Kidney glomerular epithelial cell (primary cell): ENCODE measurements around the gene PEMT.
"Not testable (repeated sequence)": the region's sequence is repeated elsewhere in the genome, so short reads cannot be mapped to it uniquely, and the experiment has no call there.

Source experiments
- DNase-seq: peaks from one replicate; lab custom pipeline; 2025; lab: John Stamatoyannopoulos, UW

Gene PEMT, protein sequence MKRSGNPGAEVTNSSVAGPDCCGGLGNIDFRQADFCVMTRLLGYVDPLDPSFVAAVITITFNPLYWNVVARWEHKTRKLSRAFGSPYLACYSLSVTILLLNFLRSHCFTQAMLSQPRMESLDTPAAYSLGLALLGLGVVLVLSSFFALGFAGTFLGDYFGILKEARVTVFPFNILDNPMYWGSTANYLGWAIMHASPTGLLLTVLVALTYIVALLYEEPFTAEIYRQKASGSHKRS

DNA sequence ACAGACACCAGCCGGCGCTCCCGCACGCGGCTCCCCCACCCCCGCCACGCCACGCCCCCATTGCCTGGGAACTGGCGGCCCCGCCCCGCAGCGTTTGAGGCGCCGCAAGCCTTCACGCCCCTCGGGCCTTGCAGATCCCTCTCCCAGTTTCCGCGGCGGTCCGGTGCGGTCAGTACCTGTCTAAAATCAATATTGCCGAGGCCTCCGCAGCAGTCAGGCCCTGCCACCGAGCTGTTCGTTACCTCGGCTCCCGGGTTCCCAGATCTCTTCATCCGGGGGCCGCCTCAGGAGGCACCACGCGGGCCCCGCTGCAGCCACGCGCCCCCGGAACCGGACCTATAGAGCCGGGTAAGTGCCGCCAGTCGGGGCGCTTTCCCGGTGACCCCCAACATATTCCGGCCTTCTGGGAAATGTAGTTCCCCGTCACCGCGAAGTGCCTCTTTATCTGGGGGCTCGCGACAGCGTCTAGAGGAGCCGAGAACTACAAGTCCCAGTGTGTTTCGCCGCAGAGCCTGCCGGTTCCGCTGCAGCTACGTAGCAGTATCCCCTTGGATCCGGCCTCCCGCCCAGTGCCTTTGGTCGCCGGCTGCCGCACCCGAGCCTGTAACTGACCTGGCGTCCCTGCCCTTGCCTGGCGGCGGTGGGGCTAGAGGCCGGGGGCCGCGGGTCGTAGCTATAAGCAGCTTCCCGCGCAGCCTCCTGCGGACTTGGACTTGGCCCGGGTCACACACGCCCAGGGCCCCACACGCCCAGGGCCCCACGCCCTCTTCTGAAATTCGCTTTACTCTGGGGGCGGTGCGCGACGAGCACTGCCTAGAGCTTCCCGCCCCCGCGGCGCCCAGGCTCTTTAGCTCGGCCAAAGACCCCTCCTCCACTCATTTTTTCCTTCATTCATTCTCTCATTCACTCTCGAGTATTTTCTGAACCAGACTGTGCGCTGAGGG lies at the start of gene PEMT:
Gene PEMT, minus strand, starts transcription at position 354 of the 944 bp plus-strand sequence. Its CDS starts 82 bp downstream, at position 272.
- DNase-seq = peak; percentile 84

DNA sequence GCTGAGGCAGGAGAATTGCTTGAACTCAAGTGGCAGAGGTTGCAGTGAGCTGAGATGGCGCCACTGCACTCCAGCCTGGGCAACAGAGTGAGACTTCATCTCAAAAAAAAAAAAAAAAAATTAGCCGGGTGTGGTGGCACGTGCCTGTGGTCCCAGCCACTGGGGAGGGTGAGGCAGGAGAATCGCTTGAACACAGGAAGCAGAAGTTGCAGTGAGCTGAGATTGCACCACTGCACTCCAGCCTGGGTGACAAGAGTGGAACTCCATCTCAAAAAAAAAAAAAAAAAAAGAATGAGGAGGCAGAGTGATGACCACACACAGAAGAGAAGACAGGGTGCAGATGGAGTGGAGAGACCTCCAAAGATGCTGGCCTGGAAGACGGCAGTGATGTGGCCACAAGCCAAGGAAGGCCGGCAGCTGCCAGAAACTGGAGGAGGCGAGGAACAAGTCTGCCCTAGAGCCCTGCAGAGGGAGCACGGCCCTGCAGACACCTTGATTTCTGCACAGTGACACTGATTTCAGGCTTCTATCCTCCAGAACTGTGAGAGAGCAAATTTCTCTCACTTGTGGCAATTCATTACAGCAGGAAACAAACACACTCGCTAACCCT lies 48.3 kb upstream of the PEMT start:
- not testable (repeated sequence) for DNase-seq

DNA sequence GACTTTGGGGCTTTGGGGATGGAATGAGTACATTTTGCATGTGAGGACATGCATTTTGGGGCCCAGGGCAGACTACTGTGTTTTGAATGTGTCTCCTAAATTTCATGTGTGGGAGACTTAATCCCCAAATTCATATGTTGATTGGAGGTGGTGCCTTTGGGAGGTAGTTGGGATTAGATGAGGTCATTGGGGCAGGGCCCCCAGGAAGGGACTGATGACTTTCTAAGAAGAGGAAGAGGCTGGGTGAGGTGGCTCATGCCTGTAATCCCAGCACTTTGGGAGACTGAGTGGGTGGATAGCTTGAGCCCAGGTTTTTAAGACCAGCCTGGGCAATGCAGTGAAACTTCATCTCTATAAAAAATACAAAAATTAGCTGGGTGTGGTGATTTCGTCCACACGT lies 47.0 kb upstream of the PEMT start:
- no peak for DNase-seq

DNA sequence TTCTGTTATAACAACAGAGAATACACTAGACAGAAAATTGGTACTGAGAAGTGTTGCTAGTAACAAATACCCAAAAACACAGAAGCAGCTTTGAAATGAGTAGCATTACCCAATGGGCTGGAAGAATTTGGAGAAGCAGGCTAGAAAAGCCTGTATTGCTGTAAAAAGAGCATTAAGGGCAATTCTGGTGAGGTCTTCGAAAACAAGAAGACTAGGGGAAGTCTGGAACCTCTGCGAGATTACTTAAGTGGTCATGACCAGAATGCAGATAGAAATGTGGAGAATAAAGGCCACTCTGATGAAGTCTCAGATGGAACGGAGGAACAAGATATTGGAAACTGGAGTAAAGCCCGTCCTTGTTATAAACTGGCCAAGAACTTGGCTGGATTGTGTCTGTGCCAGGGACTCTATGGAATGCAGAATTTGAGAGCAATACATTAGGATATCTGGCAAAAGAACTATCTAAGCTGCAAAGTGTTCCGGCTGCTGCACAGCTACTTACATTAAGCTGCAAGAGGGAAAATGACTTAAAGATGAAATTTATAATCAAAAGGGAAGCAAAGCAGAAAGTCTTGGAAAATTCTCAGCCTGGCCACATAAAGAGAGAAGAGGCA lies 44.9 kb upstream of the PEMT start:
- no peak for DNase-seq

DNA sequence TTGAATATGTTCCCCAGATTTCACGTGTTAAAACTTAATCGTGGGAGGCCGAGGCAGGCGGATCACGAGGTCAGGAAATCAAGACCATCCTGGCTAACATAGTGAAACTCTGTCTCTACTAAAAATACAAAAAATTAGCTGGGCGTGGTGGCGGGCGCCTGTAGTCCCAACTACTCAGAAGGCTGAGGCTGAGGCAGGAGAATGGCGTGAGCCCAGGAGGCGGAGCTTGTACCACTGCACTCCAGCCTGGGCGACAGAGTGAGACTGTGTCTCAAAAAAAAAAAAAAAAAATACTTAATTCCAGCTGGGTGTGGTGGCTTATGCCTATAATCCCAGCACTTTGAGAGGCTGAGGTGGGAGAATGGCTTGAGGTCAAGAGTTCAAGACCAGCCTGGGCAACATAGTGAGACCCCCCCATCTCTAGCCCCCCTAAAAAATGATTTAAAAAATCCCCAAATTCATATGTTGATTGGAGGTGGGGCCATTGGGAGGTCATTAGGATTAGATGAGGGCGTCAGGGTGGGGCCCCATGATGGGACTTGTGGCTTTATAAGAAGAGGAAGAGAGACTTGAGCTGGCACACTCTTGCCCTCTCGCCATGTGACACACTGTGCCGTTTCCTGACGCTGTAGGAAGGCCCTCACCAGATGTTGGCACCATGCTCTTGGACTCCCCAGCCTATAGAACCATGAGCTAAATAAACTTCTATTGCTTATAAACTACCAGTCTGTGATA lies 44.2 kb upstream of the PEMT start:
- DNase-seq = not testable (repeated sequence)

DNA sequence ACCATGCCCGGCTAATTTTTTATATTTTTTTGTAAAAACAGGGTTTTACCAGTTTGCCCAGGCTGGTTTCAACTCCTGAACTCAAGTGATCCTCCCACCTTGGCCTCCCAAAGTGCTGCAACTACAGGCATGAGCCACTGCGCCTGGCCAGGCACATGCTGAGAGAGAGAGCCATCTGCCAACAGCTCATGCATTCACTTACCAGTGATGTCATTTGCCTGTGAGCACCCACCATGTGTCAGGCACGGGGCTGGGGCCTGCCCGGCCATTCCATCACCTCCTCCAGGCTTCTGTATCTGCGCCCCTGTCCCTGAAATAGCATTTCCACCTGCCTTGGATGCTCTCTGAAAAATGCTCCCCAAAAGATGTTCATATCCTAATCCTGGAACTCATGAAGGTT lies 43.6 kb upstream of the PEMT start:
- no peak for DNase-seq

DNA sequence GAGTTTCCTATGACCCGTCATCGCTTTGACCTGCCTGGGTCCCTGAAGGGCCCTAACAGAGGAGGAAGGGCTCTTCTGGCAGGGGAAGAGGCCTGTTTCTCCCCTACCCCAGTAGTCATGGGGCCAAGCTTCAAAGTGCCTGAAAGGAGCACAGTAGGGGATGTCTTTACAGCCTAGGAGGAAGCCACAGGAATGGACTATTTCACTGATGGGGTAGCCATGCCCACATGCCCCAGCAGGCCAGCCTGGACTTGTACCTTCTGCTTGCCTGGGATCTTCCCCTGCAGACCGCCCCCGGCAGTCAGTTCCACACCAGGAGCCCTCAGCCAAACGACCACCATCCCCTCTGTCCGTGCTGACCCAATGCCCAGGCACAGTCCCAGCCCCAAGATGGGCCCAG lies 41.8 kb upstream of the PEMT start:
- DNase-seq = no peak

DNA sequence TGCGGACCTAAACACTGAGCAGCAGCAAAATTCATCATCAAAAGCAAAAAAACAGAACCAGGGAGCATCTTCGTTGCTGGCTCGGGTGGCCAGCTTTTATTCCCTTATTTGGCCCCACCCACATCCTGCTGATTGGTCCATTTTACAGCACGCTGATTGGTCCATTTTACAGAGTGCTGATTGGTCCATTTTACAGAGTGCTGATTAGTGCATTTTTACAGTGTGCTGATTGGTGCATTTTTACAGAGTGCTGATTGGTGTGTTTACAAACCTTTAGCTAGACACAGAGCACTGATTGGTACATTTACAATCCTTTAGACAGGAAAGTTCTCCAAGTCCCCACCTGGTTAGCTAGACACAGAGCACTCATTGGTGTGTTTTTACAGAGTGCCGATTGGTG lies 41.2 kb upstream of the PEMT start:
- DNase-seq = not testable (repeated sequence)

DNA sequence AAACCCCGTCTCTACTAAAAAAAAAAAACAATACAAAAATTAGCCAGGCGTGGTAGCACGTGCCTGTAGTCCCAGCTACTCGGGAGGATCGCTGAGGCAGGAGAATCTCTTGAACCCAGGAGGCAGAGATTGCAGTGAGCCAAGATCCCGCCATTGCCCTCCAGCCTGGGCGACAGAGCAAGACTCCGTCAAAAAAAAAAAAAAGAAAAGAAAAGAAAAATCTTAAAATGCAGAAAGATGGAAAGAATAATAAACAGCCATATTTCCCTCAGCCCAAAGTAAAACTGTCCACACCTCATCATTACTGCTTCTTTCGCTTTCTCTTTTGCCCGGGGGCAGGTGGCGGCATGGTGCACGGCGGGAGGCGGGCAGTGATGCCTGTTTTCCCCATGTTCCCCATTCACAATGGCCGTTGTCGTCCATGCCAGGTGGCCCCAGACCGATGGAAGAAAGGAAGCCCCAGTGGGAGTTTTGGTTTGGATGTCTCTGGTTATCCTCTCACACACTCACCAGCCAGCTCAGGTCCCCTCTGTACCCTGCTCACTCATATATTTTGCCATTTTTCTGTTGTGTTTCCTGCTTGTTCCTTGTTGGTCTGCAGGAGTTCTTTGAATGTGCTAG lies 37.0 kb upstream of the PEMT start:
- no peak for DNase-seq

DNA sequence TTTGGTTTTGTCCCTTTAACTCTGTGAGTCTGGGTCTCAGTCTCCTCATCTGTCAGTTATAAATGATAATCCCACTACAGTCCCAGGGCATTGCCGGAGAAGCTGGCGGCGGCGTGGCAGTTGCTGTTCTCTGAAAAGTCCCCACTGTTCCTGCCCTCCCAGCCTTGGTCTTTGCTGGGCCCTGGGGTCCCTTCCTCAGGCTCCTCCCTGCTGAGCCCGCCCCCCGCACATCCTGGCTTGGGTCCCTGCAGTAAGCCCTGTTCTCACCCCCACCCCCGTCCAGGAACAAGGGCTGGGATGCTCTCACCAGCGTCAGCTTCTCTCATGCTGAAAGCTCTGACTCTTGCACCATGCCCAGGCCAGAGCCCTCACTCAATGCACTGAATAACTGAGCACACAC lies 35.3 kb upstream of the PEMT start:
- no peak for DNase-seq

DNA sequence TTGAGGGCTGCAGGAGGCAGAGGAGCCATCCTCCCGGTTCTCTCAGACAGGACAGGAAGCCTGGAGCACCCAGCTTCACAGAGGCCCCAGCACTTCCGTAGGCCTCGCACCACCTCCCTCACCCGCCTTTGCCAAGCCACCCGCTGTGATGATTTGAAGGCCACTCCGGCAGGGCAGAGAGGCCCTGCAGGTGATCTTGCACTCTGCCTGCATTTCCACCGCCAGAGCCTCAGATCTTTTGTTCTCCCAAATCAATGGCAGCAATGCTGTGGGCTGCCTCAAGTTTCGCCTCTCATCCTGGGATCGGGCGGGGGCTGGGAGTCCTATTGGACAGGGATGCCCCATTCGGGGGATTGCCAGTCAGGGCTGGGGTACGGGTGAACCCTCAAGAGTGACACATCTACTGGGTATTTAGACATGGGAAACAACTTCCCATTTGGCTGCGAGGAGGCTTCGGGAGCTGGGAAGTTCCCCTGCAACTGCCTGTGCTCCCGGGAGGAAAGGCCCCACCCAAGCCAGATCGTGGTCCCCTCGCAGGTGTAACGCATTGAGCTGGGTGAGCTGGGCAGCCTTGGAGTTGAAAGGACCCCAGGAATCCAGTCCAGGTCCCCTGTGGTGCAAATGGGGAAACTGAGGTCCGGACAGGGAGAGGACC lies 34.8 kb upstream of the PEMT start:
- no peak for DNase-seq

DNA sequence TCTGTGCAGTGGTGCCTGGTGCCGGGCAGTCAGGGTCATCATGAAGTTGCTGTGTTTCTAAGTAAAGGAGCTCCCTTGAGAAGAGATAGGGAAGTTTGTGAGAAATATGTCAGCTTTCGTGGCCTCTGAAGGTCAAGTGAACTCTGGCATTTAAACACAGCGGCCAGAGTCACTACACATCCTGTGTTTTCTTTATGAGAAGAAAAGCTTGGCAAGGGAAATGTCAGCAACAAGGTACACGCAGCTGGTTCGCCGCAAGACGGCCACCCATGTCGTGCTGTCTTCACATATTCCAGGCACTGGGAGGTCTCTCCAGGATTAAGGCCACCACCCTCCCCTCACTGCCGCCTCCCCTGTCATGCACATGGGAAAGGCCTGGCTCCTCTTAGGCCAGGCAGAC lies 33.2 kb upstream of the PEMT start:
- DNase-seq = no peak

DNA sequence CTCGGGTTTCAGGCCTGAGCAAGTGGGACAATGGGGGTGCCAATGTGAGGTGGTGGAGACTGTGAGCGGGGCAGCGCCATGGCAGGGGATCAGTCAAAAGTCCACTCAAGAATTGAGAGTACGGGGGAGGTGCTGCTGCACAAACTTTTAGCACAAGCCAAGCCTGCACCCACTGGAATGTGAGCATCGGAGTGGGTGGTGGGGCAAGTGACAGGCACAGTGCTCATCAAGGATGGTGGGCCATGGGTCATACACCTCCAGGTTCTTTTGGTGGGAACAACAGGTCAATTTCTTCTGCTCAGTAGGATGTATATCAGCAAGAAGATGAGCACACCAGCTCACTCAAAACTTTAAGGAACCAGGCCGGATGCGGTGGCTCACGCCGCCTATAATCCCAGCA lies 32.4 kb upstream of the PEMT start:
- no peak for DNase-seq

DNA sequence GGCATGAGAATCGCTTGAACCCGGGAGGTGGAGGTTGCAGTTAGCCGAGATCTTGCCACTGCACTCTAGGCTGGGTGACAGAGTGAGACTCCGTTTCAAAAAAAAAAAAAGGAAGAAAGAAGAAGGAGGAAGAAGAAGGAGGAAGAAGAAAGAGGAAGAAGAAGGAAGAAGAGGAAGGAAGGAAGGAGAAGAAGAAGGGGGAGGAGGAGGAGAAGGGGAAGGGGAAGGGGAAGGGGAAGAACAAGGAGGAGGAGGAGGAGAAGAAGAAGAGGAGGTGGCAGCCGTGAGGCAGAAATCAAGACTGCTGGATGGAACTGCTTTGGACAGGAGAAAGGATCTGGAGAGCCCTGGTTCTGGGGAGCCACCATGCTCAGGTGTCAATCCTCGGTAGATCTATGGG lies 29.7 kb upstream of the PEMT start:
- DNase-seq = no peak

DNA sequence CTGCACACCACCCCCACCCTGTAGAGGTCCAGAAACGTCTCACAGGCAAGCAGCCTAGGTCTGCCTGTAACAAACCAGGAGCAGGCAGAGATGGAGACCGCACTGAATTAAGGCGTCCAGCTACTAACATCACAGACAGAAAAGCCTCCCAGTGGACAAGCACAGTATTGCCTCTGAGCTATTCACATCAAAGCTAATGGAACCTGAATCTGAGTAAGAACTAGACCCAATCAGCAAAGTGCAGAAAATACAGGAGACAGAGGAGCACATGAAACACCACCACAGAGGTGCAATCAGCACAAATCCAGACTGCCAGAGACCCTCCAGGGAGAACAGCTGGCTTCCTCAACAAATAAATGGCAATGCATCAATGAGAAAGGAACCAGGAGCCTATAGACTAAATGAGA lies 22.2 kb upstream of the PEMT start:
- peak; percentile 58 for DNase-seq

DNA sequence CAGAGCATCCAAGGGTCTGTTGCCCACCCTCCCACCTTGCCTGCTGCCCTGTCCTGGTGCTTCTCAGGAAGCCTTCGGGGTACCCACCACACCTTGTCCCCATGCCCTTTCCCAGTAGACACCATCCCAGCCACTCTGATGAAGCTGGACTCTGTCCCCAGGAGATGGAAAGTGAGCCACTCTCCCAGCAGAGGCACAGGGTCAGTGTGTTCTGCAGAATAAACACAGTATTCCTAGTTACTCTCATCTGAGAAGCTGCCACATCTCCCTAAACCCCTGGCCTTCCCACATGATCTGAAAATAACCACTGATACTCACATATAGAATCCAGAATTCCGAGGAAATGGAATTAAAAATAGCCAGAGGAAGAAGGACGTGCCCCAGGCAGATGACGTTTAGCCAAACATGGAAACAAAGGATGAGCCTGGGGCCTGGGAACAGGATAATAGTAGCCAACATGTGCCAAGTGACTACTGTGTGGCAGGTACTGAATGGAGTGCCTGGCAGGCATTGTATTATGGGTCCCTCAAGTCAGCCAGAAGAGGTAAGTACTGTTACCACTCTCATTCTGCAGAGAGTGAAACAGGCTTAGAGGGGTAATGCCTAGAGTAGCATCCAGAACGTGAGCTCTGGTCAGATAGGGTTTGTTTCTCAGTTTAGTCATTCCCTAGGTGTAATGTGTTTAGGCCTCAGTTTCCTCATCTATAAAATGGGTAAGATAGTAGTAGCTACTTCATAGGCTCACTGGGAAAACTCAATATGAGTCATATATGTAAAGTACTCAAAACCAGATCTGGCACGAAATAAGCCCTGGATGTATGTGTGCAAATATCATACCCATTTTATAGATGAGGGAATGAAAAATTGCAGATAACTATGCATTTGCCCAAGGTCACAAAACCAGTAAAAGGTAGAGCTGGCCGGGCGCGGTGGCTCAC lies 20.8 kb upstream of the PEMT start:
- DNase-seq = no peak

DNA sequence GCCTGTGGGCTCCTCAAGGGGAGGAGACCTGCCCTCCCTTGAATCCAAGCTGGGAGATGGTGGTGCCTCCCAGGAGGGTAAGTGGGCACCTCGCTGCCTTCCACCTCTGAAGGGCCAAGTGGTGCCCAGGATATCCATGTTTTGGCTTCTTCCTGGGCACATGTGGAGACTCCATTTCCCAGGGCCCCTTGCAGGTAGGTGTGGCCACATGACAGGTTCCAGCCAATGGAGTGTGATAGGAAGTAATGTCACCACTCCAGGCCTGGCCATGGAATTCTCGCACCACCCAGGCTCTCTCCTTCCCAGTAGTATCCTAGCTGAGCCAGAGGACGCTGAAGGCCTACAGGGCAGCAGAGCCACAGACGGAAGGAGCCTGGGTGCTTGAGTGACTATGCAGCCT lies 17.6 kb upstream of the PEMT start:
- DNase-seq = no peak

DNA sequence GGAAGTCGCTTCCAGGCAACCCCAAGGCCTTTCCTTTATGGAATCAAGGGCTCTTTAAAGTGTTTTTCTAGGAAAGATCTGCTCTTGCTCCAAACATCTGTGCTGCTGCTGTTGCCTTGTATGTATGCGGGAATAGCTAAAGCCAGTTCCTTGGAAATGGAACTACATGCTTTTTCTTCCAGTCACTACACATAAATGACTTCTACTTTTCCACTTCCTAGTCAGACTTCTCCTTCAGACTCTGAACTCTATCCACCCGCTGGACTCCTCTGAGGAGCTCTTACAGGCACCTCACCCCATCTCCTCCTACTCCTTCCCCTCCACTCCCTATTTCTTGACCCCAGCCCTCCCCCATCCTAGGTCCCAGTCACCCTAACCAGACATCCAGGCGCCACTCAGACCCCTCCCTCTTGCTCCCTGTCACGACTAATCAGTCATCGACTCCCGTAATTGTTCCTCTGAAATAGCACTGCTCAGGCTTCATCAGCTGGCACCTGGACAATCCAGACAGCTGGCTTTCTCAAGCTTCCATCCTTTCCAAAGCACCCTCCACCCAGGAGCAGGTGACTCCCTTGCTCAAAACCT lies 15.0 kb upstream of the PEMT start:
- DNase-seq = no peak

DNA sequence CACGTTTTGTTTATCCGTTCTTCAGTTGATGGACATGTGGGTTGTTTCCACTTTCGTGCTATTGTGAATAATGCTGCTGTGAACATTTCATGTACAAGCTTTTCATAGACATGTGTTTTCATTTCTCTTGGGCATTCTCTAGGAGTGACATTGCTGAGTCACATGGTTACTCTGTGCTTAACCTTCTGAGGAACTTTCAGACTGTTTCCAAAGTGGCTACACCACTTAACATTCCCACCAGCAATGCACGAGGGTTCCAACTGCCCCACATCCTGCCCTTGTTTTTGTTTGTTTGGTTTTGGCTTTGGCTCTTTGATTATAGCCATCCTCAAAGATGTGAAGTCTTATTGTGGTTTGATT lies 14.2 kb upstream of the PEMT start:
- no peak for DNase-seq
